NCI-H2107 (cell line): ENCODE measurements around the gene CDH18.

ENCODE experiments used
- DNase-seq: peaks from one replicate; lab custom pipeline; 2025; lab: John Stamatoyannopoulos, UW

CDH18 gene

GRCh38 chr5:19424506-19424905 lies 563.5 kb downstream of the CDH18 start:
- DNase-seq, result no peak
